Sigmoid colon (tissue), 7 donors: ENCODE results near the gene FPR2. TPM values are rescaled to one million over a fixed set of nuclear protein-coding genes. Genes with fewer than 3 reads are reported as not detected.

Experiments
- DNase-seq: peaks from one replicate; pipeline ENCODE4 v3.0.0-alpha.2; 2019
- H3K27ac ChIP-seq, 4 donors: fragments of 200-600 bp; sonication (generic); one replicate each; pipeline ENCODE4 v1.5.1; 2016 to 2019; ENCODE audit warnings: mild to moderate bottlenecking in 1 of 4
- H3K27me3 ChIP-seq, 3 donors: fragments of 200-600 bp; sonication (generic); one replicate each; pipeline ENCODE4 v1.5.1; 2019; ENCODE audit warnings: mild to moderate bottlenecking in 1 of 3
- H3K36me3 ChIP-seq, 4 donors: fragments of 200-600 bp; sonication (generic); one replicate each; pipeline ENCODE4 v1.5.1; 2016 to 2019
- H3K4me1 ChIP-seq, 4 donors: fragments of 200-600 bp; sonication (generic); one replicate each; pipeline ENCODE4 v1.5.1; 2017 to 2019
- H3K4me3 ChIP-seq, 4 donors: fragments of 200-600 bp; sonication (generic); one replicate each; pipeline ENCODE4 v1.5.1; 2017 to 2019; ENCODE audit warnings: mild to moderate bottlenecking in 2 of 4, moderate library complexity in 1 of 4
- H3K9me3 ChIP-seq, 4 donors: fragments of 200-600 bp in 3 of 4; sonication (generic) in 3 of 4; one replicate each; pipeline versions ENCODE4 v1.5.1 to v1.6.1; 2013 to 2019
- EP300 ChIP-seq, 4 donors: sonication (generic); formaldehyde crosslinking; IDR thresholded peaks; one replicate each; pipeline ENCODE4 v1.6.1; 2017; ENCODE audit warnings: antibody characterized with exemption in 4 of 4
- POLR2A ChIP-seq, 2 donors: fragments of 450-650 bp; IDR thresholded peaks; one replicate each; pipeline ENCODE4 v1.6.1; 2016; ENCODE audit warnings: antibody characterized with exemption in 2 of 2, mild to moderate bottlenecking in 2 of 2, moderate library complexity in 2 of 2
- POLR2AphosphoS5 ChIP-seq, 4 donors: sonication (generic); formaldehyde crosslinking; IDR thresholded peaks; one replicate each; pipeline ENCODE4 v1.6.1; 2017; ENCODE audit warnings: antibody characterized with exemption in 4 of 4
- WGBS, 2 donors: extraction: QIAGEN DNeasy Blood & Tissue Kit; methylation state at CpG; one replicate each; pipeline ENCODE4 v1.1.7; 2013; 5-methylcytosine and 5-hydroxymethylcytosine counted together
- intact Hi-C: fragments of 100-400 bp; cut with DNase I; formaldehyde crosslinking; loops from one replicate; pipeline ENCODE4 v1.15.1; 2023
- polyA plus RNA-seq, 3 donors: library from polyadenylated mRNA; stranded (reverse); fragments of 200-250 nt; gene quantifications; one replicate each; pipeline ENCODE4 v1.2.3, GENCODE V29; 2013
- total RNA-seq, 4 donors: library from RNA; depleted of rRNA; stranded (reverse); fragments of >200 nt; gene quantifications; one replicate each; pipeline ENCODE4 v1.1.0, GENCODE V29; 2016
- TF ChIP-seq, protein P1 (sequence below), 4 experiments: fragments of 450-650 bp in 3 of 4; fragments of 200-600 bp in 1 of 4; IDR thresholded peaks; one replicate each; pipeline ENCODE4 v1.5.1; 2016 to 2019; ENCODE audit warnings: antibody characterized with exemption in 4 of 4, mild to moderate bottlenecking in 3 of 4, moderate library complexity in 2 of 4
- donor health status: healthy with polysubstance abuse.
- donor health status: Bipolar disorder and iron deficiency.
- donor health status: healthy.

The FPR2 gene
- total and polyA plus RNA-seq, 7 donors = 0.36 to 3.7 (median 1.3) TPM; not detected in 1

DNA sequence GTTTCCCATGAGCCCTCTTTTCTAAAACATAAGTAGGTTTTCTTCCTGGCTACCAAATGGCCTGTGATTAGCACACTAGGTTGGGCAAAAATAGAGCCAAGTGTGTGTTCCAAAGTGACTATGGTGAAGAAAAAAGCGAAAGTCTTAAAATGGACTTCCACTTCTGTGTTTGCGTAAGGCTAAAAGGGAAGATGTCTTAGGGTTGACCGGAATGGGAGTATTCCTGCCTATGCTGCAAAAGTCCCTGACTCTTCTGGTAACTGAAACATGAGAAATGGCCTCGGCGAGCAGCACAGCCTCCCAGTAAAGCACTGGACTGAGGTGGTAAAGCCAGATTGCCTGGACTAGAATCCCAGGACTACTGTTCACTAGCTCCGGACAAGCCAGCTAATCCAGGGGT, 6.9 kb upstream of the FPR2 start:
- no peak for DNase-seq
- TF ChIP-seq EP300 (IDR thresholded peaks at IDR 0.05) (no peak), POLR2AphosphoS5 (IDR thresholded peaks at IDR 0.05) (peak in 1 of 4 donors; percentile 36), POLR2A (IDR thresholded peaks at IDR 0.05) (no peak)
- TF ChIP-seq, protein P1, sequence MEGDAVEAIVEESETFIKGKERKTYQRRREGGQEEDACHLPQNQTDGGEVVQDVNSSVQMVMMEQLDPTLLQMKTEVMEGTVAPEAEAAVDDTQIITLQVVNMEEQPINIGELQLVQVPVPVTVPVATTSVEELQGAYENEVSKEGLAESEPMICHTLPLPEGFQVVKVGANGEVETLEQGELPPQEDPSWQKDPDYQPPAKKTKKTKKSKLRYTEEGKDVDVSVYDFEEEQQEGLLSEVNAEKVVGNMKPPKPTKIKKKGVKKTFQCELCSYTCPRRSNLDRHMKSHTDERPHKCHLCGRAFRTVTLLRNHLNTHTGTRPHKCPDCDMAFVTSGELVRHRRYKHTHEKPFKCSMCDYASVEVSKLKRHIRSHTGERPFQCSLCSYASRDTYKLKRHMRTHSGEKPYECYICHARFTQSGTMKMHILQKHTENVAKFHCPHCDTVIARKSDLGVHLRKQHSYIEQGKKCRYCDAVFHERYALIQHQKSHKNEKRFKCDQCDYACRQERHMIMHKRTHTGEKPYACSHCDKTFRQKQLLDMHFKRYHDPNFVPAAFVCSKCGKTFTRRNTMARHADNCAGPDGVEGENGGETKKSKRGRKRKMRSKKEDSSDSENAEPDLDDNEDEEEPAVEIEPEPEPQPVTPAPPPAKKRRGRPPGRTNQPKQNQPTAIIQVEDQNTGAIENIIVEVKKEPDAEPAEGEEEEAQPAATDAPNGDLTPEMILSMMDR (IDR thresholded peaks at IDR 0.05) = no peak

DNA sequence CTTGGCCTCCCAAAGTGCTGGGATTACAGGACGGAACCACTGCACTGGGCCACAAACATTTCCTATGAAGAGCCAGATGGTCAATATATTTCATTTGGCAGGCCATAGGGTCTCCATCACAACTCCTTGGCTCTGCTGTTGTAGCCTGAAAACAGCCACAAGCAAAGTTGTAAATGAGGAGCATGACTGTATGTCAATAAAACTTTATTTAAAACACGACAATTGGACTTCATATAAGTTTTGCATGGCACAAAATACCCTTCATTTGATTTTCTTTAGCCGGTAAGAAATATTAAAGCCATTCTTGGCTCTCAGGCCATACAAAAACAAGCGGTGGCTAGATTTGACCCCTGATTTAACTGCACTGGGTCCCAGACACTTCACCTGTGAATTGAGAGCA, 6.2 kb upstream of the FPR2 start:
- no peaks in the 10 kb centered on the region for H3K4me1 ChIP-seq
- H3K4me3 ChIP-seq = no peak overlapping the region
- WGBS, 2 donors = 77 to 85% methylated on average over 4 of the region's 4 CpGs
- H3K27ac ChIP-seq = peak overlapping the region in 2 of 4 donors; percentile 4 to 33
- TF ChIP-seq POLR2A (IDR thresholded peaks at IDR 0.05) (no peak), POLR2AphosphoS5 (IDR thresholded peaks at IDR 0.05) (no peak), EP300 (IDR thresholded peaks at IDR 0.05) (no peak)
- TF ChIP-seq, protein P1 (IDR thresholded peaks at IDR 0.05) = no peak
- H3K36me3 ChIP-seq = no peaks in the 10 kb centered on the region
- H3K27me3 ChIP-seq = no peaks in the 10 kb centered on the region
- H3K9me3 ChIP-seq = no peaks in the 10 kb centered on the region
- DNase-seq = no peak
- intact Hi-C loops = no loop called here

More for the DNA sequence above, 6.9 kb upstream of the FPR2 start:
- H3K36me3 ChIP-seq = no peaks in the 10 kb centered on the region
- no peaks in the 10 kb centered on the region for H3K9me3 ChIP-seq
- peak overlapping the region in 3 of 4 donors; percentile 5 to 33 (median 27) for H3K27ac ChIP-seq
- intact Hi-C loops = no loop called here
- WGBS, 2 donors = 87 to 89% methylated on average over 6 of the region's 6 CpGs
- no peaks in the 10 kb centered on the region for H3K4me1 ChIP-seq
- no peaks in the 10 kb centered on the region for H3K27me3 ChIP-seq
- no peak overlapping the region for H3K4me3 ChIP-seq

GRCh38 chr19:51755571-51755970, 5.4 kb upstream of the FPR2 start:
- Histone ChIP-seq H3K36me3 (no peaks in the 10 kb centered on the region), H3K4me3 (no peak overlapping the region), H3K27me3 (peaks cover 0 to 2% (median 0%) of the 10 kb centered on the region in 3 donors), H3K4me1 (no peaks in the 10 kb centered on the region), H3K9me3 (no peaks in the 10 kb centered on the region), H3K27ac (no peak overlapping the region)
- no peak for DNase-seq
- intact Hi-C loops = no loop called here
- no peak for TF ChIP-seq POLR2AphosphoS5 (IDR thresholded peaks at IDR 0.05)
- no peak for TF ChIP-seq EP300 (IDR thresholded peaks at IDR 0.05)
- TF ChIP-seq POLR2A (IDR thresholded peaks at IDR 0.05) = no peak
- TF ChIP-seq, protein P1 (IDR thresholded peaks at IDR 0.05) = no peak
- 87 to 88% methylated on average over 7 of the region's 7 CpGs for WGBS, 2 donors

- intact Hi-C loops = no loop called here
- TF ChIP-seq POLR2AphosphoS5 (IDR thresholded peaks at IDR 0.05) = no peak
- TF ChIP-seq POLR2A (IDR thresholded peaks at IDR 0.05) = no peak
- TF ChIP-seq, protein P1 (IDR thresholded peaks at IDR 0.05) = no peak
- TF ChIP-seq EP300 (IDR thresholded peaks at IDR 0.05) = no peak
- no peak for DNase-seq
These were observed 716 bp downstream of the FPR2 start for GRCh38 chr19:51761696-51762095.

DNA sequence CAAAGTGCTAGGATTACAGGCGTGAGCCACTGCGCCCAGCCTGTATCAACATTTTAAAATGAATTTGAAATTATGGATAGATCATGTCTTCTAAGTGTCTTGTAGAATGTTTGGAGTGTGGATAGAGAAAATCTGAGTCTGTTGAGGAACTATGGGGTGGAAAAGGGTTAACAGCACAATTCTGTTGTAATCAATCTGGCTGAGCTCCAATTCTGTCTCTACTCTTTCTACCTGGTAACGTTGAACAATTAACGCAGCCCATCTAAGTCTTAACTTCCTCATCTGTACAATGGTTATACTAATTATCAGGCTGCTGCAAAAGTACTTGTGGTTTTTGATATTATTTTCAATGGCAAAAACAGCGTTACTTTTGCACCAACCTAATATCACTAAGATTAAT, 4.1 kb downstream of the FPR2 start:
- no peak for DNase-seq
- TF ChIP-seq, protein P1 (IDR thresholded peaks at IDR 0.05) = no peak
- TF ChIP-seq EP300 (IDR thresholded peaks at IDR 0.05) = no peak
- TF ChIP-seq POLR2AphosphoS5 (IDR thresholded peaks at IDR 0.05) = no peak
- TF ChIP-seq POLR2A (IDR thresholded peaks at IDR 0.05) = no peak
- intact Hi-C loops = no loop called here
- WGBS, 2 donors = 41 to 56% methylated on average over 5 of the region's 5 CpGs
- Histone ChIP-seq H3K36me3 (no peaks in the 10 kb centered on the region), H3K4me3 (no peak overlapping the region), H3K27ac (no peak overlapping the region), H3K4me1 (no peaks in the 10 kb centered on the region), H3K9me3 (no peaks in the 10 kb centered on the region), H3K27me3 (peaks cover 0 to 14% (median 0%) of the 10 kb centered on the region in 3 donors)

More at GRCh38 chr19:51761696-51762095, 716 bp downstream of the FPR2 start:
- 86 to 89% methylated on average over 7 of the region's 7 CpGs for WGBS, 2 donors
- H3K27ac ChIP-seq = no peak overlapping the region
- H3K4me1 ChIP-seq = no peaks in the 10 kb centered on the region
- H3K9me3 ChIP-seq = no peaks in the 10 kb centered on the region
- H3K27me3 ChIP-seq = peaks cover 0 to 14% (median 0%) of the 10 kb centered on the region in 3 donors
- no peak overlapping the region for H3K4me3 ChIP-seq
- no peaks in the 10 kb centered on the region for H3K36me3 ChIP-seq
